Esophagus squamous epithelium (tissue), 4 donors: ENCODE data around the gene PARVG.

ENCODE experiments used
- CTCF ChIP-seq, 6 experiments: fragments of 450-650 bp in 4 of 6; fragments of 200-600 bp in 2 of 6; sonication (generic) in 2 of 6; IDR thresholded peaks; one replicate each; pipeline ENCODE4 v1.5.1; 2016 to 2019; ENCODE audit warnings: antibody characterized with exemption in 6 of 6, mild to moderate bottlenecking in 4 of 6, moderate library complexity in 4 of 6
- POLR2A ChIP-seq, 4 donors: fragments of 450-650 bp; IDR thresholded peaks; one replicate each; pipeline ENCODE4 v1.6.1; 2017; ENCODE audit warnings: antibody characterized with exemption in 4 of 4, mild to moderate bottlenecking in 4 of 4, moderate library complexity in 3 of 4

- no peak for TF ChIP-seq CTCF (IDR thresholded peaks at IDR 0.05)
- no peak for TF ChIP-seq POLR2A (IDR thresholded peaks at IDR 0.05)
Measured at GRCh38 chr22:44195189-44195871, 14.6 kb downstream of the PARVG start.
